ENCODE measurements around the gene SEPTIN7.

Gene SEPTIN7

DNA sequence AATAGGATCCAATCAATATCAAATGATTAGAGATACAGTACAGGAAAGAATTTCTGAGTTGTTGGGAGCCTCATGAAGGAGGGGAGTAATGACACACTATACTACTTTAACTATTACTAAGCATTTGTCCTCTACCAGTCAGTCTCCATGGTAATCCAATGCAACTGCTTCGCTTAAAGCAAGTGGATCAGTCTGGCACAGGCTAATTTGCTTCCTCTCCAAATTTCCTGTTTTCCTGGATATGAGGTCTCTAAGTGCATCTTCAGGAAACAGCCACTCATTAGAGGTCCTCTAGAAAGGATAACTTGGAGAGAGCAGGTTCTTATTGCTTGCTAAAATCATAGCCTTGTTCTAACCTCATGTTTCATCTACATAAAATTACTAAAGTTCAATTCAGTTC lies 8.4 kb upstream of the SEPTIN7 start:
- no peak for DNase-seq

DNA sequence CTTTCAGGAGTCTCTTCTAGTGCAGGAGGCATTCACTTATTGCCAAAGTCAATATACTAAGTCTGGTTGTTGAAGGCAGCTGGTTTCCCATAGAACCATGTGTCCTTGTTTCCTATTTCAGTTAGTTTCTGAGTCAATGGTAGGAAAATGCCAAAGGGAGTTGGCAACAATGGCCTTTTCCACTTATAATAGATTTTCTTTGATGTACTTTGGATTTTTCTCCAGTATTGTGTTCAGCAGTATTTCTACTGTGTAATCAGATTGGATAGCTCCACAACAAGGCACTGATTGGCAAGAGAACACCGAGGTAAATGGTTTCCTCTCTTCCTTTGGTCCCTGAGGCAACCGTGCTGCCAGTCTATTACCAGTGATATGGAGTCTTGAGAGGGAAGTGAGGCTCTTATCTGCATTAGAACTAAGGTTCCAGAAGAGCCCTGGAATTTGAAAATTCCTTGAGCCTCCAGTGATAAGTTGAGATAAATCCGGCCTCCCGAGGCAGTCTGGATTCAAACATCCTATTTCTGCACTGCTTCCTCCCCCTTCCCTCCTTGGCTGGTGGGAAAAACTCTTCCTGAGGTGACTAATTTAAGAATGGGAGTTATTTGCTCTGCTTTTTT lies 7.9 kb upstream of the SEPTIN7 start:
- no peak for DNase-seq

DNA sequence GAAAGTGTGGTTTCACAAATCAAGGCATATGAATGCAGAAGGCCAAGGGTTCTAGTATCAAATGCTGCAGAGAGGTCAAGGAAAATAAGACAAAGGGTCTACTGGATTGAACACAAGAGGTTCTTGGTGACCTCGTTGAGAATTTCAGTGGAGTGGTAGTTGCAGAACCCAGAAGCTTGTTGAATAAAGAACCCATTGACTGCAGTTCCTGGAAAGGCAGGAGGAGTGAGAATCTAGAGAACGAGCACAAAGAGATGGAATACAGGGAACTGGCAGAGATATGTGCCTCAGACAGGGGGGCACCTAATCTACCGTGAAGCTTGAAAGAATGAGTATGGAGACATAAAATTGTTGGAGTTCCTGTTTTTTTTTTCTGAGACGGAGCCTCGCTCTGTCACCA lies 3.5 kb upstream of the SEPTIN7 start:
- DNase-seq: no peak

DNA sequence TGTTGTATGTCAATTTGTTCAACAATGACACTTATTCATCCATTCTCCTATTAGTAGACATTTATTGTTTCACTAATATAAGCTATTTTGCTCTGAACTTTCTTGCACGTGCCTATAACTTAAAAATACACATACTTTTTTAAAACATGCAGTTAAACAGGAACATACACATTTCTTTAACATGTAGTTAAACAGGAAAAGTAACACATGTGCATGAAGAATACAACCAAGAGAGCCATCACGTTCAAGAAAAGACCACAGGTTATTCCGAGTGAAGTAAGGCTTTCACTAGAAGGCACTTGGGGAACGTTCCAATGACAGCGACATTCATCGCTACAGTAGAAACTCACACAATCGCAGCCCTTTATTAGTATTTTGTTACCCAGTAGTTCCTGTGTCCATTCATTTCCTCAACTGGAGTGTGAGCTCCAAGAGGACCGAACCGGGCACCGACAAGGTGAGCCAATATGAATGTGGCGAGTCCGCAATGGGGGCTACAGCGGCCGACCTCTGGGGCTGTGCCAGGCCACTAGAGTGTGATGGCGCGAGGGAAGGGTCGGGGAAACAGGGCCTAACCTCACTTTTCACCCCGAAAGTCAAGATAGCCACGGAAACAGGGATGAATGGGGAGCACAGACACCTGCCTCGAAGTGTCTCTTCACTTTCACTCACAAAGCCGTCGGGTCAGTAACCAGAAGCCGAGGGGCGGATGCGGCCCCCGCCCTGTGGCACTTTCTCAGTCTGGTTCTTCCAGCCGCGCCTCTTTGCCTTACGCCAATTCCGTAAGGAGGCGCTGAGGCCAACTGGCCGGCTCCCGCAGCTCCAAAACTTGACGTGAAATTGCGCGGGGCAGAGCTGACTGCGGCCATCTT lies 775 bp upstream of the SEPTIN7 start:
- DNase-seq: peak; percentile 53

DNA sequence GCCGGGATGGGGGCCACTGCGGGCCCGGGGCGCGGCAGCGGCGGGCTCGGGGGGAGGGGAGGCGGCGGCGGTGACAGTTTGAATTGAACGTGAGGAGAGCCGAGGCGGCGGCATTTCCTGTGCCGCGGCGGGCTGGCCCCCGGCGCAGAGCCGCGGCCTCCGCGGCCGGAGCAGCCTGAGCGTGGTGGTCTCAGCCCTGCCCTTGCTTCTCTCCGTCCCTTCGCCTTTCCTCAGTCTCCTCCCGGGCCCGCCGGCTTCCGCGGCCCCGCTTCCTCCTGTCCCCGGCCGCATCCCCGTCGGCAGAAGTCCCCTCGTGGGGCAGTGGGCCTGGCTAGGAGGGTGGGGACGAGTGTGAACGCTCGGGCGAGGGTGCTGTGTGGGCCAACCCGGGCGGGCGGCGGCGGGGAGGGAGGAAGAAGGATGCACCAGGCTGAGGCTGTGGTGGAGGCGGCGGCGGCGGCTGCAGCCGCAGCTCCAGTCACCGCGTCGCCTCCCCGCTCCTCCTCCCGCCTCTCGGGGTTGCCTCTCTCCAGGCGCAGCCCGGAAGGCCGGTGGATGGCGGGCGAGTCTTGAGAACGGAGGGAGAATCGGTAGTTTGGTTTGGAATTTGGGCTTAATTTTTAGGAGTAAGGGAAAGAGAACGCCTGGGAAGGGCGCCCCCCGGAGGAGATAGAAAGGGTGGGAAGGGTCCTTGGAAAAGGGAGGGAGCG lies 690 bp downstream of the SEPTIN7 start:
- DNase-seq: peak; percentile 71

DNA sequence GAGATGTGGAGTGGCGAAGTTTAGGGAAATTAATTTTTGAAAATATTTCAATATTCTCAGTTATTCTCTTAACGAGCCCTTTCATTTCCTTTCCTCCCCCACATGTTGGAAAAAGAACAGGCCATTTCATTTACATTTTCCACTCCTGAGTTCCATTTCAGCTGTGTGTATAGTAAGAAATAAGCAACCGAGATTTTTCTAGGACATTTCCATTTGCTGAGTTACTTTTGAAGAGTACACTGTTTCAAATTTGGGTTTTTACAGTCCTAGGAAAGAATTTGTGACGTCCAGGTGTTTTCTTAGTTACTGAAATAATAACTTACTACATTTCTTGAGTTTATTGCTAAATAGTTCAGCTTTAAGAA lies 1.2 kb downstream of the SEPTIN7 start:
- no peak for DNase-seq

DNA sequence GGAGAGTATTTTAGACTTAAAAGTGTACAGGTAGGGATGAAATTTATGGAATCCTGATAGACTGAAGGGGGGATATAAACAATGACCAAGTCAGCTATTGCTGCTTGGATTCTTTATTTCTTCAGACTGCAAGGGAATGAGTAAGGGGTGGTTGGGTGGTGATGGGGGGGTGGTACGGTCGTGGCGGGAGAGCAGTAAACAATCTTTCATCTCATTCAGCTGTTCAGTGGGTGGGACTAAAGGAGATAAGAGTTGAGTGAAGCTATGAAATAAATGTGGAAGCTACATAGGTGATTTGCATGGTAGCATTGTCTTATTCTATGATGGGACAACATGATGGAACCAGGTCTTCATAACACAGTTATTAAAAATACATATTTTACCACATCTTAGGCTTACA lies 1.8 kb downstream of the SEPTIN7 start:
- DNase-seq: no peak

DNA sequence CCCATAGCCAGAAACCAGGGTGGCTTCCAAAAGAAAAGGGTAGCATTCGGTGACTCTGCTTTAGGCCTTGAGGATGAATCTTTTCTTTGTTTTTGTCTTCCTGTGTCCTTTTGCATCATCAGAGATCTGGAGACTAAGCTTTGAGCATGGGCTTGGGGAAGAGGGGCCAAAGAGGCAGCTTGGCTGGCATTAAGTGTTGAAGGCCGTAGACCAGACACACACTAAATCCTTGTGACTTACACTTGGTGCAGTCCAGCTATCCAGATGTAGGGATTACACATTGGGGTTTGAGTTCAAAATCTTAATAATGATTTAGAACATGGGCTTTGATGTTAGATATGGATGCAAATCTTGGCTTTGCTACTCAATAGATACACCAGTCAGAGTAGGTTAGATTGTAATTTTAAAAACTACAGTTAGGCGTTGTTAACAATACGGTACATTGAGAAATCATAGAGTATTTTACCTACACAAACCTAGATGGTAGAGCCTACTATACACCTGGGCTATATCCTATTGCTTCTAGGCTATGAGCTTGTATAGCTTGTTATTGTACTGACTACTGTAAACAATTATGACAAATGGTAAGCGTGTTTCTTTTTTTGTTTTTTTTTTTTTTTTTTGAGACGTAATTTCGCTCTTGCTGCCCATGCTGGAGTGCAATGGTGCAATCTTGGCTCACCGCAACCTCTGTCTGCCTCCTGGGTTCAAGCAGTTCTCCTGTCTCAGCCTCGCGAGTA lies 3.5 kb downstream of the SEPTIN7 start:
- DNase-seq: no peak

DNA sequence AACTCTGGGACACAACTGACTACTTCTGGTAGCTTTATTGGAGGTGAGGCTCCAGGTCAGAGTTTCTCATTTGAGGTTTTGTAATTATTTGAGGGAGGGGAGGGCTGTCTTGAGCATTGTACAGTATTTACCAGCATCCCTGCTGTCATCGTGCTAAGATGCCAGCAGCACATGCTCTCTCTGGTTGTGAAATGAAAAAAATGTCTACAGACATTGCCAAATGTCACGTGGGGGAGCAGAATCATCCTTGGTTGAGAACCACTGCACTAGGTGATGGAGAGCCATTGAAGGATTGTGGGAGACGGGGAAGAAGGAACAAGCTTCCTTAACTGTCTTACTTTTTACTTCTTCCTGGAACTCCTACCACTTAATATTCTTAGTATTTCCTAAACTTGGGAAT lies 5.0 kb downstream of the SEPTIN7 start:
- DNase-seq: no peak

DNA sequence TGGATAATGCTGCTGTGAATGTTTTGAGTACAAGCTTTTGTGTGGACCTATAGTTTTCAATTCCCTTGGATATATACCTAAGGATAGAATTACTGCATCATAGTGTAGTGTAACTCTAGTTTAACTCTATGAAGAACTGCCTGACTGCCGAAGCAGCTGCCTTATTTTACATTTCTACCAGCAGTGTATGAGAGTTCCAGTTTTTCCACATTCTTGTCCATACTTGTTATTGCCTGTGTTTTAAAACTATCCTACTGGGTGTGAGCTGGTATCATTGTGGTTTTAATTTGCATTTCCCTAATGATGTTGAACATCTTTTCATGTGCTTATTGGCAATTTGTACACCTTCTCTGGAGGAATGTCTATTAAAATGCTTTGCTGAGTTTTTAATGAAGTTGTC lies 15.7 kb downstream of the SEPTIN7 start:
- no peak for DNase-seq

DNA sequence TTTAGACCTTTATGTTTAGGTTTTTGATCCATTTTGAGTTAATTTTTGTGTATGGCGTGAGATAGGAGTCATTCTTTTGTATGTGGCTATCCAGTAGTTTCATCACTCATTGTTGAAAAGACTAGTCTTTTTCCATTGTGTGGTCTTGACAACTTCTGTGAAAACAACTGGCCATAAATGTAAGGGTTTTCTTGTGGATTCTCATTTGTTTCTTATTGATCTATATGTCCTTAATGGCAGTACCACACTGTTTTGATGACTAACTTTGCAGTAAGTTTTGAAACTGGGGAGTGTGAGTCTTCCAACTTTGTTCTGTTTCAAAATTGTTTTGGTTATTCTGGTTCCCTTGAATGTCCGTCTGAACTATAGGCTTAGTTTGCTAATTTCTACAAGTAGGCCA lies 16.3 kb downstream of the SEPTIN7 start:
- DNase-seq: no peak

DNA sequence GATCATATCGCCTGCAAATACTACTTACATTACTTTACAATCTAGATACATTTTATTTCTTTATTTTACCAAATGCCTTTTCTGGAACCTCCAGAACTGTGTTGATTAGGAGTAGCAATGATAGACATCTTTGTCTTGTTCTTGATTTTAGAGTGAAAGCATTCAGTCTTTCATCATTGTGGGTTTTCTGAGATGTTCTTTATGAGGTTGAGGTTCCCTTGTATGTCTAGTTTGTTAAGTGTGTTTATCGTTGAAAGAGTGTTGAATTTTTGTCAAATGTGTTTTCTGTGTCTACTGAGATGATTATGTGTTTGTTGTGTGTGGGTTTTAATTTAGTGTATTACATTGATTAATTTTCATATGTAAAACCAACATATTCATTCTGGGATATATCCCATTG lies 17.1 kb downstream of the SEPTIN7 start:
- no peak for DNase-seq

DNA sequence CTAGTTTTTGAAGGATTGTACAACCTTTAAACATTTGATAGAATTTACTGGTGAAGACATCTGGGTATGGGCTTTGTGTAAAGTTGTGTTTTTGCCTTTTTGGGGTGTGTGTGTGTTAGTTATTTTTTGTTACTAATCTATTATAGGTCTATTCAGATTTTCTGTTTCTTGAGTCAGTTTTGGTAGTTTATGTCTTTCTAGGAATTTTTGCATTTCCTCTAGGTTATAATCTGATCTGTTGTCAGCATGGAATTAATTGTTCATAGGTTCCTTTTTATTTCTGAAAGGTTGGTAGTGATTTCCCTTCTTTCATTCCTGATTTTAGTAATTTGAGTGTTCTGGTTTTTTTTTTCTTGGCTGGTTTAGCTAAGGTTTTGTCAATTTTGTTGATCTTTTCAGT lies 17.7 kb downstream of the SEPTIN7 start:
- DNase-seq: no peak

DNA sequence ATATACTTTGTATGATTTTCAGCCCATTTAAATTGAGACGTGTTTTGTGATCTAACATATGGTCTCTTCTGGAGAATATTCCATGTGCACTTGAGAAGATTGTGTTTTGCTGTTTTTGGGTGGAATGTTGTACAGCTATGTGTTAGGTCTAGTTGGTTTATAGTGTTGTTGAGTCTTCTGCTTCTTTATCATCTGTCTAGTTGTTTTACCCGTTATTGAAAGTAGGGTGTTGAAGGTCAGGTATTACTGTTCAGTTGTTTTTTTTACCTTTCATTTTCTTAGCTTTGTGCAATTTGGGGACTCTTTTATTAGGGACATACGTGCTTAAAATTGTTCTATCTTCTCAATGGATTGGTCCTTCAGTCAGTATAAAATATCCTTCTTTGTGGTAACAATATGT lies 18.5 kb downstream of the SEPTIN7 start:
- DNase-seq: no peak

DNA sequence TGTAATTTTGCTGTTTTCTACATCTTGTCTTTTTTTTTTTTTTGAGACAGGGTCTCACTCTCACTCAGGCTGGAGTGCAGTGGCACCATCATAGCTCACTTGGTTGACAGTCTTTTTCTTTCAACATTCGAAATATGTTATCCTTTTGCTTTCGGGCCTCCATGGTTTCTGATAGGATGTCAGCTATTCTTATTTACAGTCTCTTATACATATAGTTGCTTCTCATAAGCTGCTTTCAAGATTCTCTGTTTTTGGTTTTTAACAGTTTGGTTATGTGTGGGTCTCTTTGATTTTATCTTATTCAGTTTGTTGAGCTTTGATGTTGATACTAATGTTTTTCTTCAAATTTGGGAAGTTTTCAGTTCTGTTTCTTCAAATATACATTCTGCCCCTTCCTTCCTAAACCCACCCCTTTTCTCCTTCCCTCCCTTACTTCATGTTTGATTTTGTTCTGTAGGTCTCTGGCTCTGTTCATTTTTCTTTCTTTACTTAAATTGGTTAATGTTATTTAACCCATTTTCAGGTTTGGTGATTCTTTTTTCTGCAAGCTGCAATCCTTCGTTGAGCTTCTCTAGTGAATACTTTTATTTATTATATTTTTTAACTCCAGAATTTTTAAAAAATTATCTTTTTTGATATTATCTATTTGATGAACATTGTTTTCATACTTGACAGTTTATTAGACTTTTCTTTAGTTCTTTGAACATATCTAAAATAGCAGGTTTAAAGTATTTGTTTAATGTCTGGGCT lies 19.3 kb downstream of the SEPTIN7 start:
- DNase-seq: no peak

DNA sequence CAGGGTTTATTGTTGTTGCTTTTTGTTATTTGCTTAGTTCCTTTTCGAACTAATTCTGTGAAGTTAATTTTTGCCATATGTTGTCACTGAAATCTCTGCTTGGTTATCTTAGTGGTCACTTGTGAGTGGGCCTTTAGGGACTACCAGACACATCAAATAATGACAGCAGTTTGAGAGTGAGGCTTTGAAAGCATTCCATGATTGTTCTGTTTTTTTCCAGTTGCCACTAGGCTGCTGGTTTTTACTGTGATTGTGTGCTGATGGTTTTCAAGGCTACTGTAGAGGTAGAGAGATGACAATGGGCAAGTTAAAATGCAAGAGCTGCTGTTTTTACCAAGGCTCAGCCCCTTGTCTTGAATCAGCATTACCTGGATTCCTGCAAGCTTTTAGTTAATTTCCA lies 20.0 kb downstream of the SEPTIN7 start:
- no peak for DNase-seq

DNA sequence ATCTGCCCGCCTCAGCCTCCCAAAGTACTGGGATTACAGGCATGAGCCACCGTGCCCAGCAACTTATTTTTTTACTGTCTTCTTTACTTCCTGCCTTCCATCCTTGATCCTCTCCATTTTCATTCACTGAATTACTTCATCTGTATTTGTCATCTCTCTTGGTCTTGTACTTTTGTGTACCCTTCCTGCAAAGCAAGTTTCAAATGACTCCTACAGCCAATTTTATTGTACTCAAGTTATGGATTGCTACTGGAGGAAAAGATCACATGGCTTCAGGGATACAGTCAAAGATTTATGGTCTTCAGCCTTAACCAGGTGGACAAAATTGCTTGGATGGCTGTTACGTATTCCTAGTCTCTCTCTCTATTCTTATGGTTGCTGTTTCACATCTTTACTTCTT lies 22.6 kb downstream of the SEPTIN7 start:
- DNase-seq: no peak

DNA sequence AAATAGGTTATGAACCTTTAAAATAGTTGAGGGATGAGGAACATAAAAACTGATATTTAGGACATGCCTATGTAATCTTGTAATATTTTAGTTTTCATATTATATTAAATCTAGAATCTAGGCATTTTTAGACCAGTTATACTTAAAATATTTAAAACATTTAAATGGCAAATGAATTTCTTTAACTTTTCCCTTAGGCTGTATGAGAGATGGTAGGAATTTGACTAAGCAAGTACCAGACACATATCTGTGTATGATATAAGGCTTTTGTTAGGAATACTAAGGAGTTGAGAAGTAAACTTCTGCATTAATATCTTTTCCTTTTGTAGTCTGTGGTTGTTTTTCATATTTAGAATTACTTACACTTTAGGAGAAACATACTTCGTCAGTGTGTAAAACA lies 25.1 kb downstream of the SEPTIN7 start:
- DNase-seq: no peak

DNA sequence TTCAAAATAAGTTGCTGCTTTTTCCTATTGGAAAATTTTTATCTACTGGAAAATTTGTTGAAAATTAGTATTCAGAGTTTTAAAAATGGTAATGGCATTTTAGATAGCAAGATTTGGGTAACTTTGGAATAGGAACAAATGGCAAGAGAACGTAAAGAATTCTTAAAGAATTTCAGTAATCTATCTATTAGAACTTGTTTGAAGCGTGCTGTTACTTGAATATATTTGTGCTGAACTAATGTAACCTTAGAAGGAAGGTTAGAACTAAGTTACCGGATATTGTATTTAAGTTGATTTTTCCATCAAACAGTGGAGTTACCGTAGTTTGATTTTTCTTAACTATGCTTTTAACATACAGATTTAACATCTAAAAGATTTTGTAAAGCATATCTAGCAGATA lies 25.9 kb downstream of the SEPTIN7 start:
- DNase-seq: no peak

DNA sequence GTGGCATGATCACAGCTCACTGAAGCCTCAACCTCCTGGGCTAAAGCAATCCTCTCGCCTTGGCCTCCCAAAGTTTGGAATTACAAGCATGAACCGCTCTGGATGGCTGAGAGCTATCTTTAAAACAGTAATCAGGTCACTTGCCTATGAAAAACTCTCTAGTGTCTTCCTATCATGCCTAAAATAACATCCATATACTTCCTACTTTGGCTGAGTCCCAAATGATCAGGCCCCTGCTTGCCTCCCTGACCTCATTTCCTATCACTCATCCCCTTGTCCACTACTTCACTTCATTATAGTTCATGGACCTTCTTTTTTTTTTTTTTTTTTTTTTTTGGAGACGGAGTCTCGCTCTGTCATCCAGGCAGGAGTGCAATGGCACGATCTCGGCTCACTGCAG lies 28.0 kb downstream of the SEPTIN7 start:
- DNase-seq: no peak

DNA sequence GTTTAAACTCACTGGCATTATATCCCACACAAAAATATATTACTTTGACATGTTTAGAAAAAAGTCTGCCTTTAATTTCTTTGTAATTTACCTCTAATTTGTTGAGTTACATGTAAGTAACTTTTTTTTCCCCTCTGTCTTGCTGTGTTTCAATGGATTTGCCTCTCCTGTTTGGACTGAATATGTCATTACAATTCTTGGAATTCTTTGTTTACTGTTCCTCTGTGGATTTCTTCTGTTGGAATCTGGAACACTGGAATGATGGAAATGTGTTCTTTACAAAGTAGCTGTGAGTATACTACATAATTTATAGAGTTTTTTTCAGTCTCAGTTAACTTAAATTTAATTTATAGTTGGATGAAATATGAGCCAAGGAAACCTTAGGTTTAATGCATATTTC lies 30.4 kb downstream of the SEPTIN7 start:
- no peak for DNase-seq

Data from amniotic stem cell (primary cell).